Glutamatergic neuron (in vitro differentiated cells): ENCODE measurements around the gene KCNN3. TPM values are rescaled to one million over a fixed set of nuclear protein-coding genes. Genes with fewer than 3 reads are reported as not detected.
"Not testable (repeated sequence)": the region's sequence is repeated elsewhere in the genome, so short reads cannot be mapped to it uniquely, and the experiment has no call there.

Experiments used
- DNase-seq: peaks from one replicate; pipeline ENCODE4 v3.0.0; 2022
- H3K27ac Mint-ChIP-seq: one replicate; pipeline ENCODE4 v1.8.0; 2020; ENCODE audit warnings: mild to moderate bottlenecking, mixed read lengths, inconsistent platforms; ENCODE audit not compliant: unreplicated experiment
- H3K27me3 Mint-ChIP-seq: one replicate; pipeline ENCODE4 v1.8.0; 2020; ENCODE audit warnings: mild to moderate bottlenecking, moderate library complexity, mixed read lengths, inconsistent platforms; ENCODE audit not compliant: unreplicated experiment
- H3K36me3 Mint-ChIP-seq: one replicate; pipeline ENCODE4 v1.8.0; 2020; ENCODE audit warnings: mild to moderate bottlenecking, mixed read lengths, inconsistent platforms; ENCODE audit not compliant: unreplicated experiment
- H3K4me1 Mint-ChIP-seq: one replicate; pipeline ENCODE4 v1.8.0; 2020; ENCODE audit warnings: mild to moderate bottlenecking, low read depth, mixed read lengths, inconsistent platforms; ENCODE audit not compliant: unreplicated experiment
- H3K4me3 Mint-ChIP-seq: one replicate; pipeline ENCODE4 v1.8.0; 2020; ENCODE audit warnings: mild to moderate bottlenecking, mixed read lengths, inconsistent platforms; ENCODE audit not compliant: unreplicated experiment
- H3K9me3 Mint-ChIP-seq: one replicate; pipeline ENCODE4 v1.8.0; 2020; ENCODE audit warnings: mild to moderate bottlenecking, moderate library complexity, mixed read lengths, inconsistent platforms; ENCODE audit not compliant: unreplicated experiment
- total RNA-seq: library from RNA; stranded (reverse); fragmentation: NEBNext Ultra II Directional; extraction: Animal tissue kit (Norgen Biotek cat#: 25700); gene quantifications from one replicate; pipeline ENCODE4 v1.2.1, GENCODE V29; 2021; ENCODE audit not compliant: unreplicated experiment
- TF ChIP-seq, protein P1 (sequence below): fragments of 200-600 bp; sonication (generic); IDR thresholded peaks from one replicate; pipeline ENCODE4 v1.5.0; 2021; ENCODE audit not compliant: partially characterized antibody, unreplicated experiment

Gene KCNN3
- total RNA-seq, 1 donor from 2014 or later, result 3.8 TPM

DNA sequence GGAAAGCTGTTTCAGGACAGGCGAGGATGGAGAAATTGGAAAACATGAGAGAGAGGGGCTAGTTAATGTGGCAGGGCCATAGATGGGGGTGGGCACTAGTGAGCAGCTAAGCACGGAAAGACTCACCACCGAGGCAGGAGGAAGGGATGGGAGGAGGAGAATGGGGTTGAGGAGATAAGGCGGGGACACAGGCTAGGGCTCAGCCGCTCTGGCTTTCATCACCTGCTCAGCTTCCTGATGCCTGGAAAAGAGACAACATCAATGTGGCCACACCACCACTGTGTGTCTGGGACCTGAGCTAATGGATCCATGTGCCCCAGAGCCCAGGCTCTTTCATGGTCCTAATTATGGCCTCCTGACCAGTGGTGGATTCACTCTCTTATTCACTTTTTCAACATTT, 38.9 kb upstream of the KCNN3 start:
- no peak overlapping the region for H3K27ac Mint-ChIP-seq
- H3K27me3 Mint-ChIP-seq, result peaks cover 7% of the 10 kb centered on the region
- peaks cover 14% of the 10 kb centered on the region for H3K36me3 Mint-ChIP-seq
- H3K4me1 Mint-ChIP-seq, result no peaks in the 10 kb centered on the region
- peaks cover 10% of the 10 kb centered on the region for H3K9me3 Mint-ChIP-seq
- no peak overlapping the region for H3K4me3 Mint-ChIP-seq
- no peak for DNase-seq
- TF ChIP-seq, protein P1, sequence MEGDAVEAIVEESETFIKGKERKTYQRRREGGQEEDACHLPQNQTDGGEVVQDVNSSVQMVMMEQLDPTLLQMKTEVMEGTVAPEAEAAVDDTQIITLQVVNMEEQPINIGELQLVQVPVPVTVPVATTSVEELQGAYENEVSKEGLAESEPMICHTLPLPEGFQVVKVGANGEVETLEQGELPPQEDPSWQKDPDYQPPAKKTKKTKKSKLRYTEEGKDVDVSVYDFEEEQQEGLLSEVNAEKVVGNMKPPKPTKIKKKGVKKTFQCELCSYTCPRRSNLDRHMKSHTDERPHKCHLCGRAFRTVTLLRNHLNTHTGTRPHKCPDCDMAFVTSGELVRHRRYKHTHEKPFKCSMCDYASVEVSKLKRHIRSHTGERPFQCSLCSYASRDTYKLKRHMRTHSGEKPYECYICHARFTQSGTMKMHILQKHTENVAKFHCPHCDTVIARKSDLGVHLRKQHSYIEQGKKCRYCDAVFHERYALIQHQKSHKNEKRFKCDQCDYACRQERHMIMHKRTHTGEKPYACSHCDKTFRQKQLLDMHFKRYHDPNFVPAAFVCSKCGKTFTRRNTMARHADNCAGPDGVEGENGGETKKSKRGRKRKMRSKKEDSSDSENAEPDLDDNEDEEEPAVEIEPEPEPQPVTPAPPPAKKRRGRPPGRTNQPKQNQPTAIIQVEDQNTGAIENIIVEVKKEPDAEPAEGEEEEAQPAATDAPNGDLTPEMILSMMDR, result no peak

DNA sequence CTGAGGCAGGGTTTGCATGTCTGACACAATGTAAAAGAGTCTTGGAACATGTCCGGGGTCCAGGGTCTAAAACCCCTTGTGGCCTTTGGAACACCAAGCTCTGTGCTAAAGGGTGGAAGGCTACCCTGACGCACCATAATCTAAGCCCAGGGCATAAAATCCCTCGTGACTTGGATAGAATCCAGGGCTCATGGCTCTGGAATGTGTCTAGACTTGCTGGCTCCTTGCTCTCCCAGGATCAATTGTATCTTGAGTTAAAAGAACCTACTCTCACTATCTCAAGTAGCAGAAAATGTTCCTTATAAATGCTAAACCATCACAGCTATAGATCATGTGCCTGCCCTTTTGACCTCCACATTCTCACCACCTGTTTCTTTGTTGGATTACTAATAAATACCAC, 38.0 kb upstream of the KCNN3 start:
- H3K27ac Mint-ChIP-seq, DNase-seq, H3K9me3 Mint-ChIP-seq, H3K4me1 Mint-ChIP-seq, H3K4me3 Mint-ChIP-seq, H3K27me3 Mint-ChIP-seq: not testable (repeated sequence)
- peaks cover 14% of the 10 kb centered on the region for H3K36me3 Mint-ChIP-seq

DNA sequence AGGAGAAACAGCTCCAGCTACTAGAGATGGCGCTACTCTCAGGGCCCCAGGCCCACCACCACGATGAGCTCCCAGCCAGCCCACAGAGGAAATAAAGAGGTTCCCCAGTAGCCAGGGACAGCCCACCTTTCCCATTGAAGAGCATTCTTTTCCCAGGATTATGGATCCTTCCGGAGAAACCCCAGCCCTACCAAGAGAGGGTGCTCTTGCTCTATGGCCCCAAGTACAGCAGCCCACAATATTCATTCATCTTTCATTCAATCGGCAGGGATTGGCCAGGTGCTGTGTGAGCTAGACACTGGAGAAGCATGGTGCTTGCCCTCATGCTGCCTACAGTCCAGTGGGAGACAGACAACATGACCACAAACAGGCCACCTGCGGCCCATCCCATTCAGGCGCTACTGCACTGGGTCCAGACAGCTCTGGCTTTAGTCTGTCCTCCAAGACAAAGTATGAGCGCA, 36.6 kb upstream of the KCNN3 start:
- Mint-ChIP-seq H3K27ac (no peak overlapping the region), H3K4me1 (no peaks in the 10 kb centered on the region), H3K9me3 (peaks cover 10% of the 10 kb centered on the region), H3K4me3 (no peak overlapping the region), H3K36me3 (peaks cover 14% of the 10 kb centered on the region), H3K27me3 (peaks cover 7% of the 10 kb centered on the region)
- DNase-seq, result no peak
- TF ChIP-seq, protein P1, result no peak

DNA sequence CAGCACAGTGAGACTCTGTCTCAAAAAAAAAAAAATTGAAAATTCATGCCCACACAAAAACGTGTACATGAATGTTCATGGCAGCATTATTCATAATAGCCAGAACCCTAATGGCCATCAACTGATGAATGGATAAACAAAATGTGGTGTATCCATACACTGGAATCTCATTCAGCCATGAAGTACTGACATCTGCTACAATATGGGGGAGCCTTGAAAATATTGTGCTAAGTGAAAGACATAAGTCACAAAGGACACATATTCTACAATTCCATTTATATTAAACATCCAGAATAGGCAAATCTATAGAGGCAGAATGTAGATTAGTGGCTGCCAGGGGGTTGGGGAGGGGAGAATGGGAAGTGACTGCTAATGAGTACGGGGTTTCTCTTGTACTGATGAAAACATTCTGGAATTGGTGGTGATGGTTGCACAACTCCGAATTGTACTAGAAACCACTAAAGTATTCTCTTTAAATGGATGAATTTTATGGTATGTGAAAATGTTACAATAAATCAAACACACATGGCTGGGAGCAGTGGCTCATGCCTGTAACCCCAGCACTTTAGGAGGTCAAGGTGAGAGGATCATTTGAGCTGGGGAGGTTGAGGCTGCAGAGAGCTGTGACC, 33.0 kb upstream of the KCNN3 start:
- Mint-ChIP-seq H3K9me3 (peaks cover 6% of the 10 kb centered on the region), H3K27me3 (peaks cover 5% of the 10 kb centered on the region)
- no peak for DNase-seq

DNA sequence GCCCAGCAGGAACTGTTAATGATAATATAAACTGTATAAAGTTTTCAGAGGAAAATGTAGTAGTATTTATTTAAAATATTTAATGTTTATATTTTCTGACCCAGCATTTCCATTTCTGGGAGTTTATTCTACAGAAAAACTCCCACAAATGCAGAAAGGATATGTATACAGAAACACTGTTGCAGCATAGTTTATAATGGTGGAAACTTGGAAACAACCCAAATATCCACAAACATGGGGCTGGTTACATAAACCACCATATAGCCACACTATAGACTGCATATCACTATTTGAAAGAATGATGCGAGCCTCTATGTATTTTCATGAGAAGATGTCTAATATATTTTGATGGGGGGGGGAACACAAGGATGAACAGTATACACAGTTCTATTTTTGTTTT, 31.5 kb upstream of the KCNN3 start:
- no peak overlapping the region for H3K27ac Mint-ChIP-seq
- peaks cover 2% of the 10 kb centered on the region for H3K27me3 Mint-ChIP-seq
- H3K9me3 Mint-ChIP-seq, result peaks cover 5% of the 10 kb centered on the region
- no peaks in the 10 kb centered on the region for H3K4me1 Mint-ChIP-seq
- no peak for DNase-seq
- H3K4me3 Mint-ChIP-seq, result no peak overlapping the region
- H3K36me3 Mint-ChIP-seq, result no peaks in the 10 kb centered on the region
- TF ChIP-seq, protein P1, result no peak

More for the DNA sequence above, 33.0 kb upstream of the KCNN3 start:
- Mint-ChIP-seq H3K4me3 (no peak overlapping the region), H3K4me1 (no peaks in the 10 kb centered on the region), H3K36me3 (peaks cover 5% of the 10 kb centered on the region), H3K27ac (no peak overlapping the region)
- TF ChIP-seq, protein P1, result no peak
